ENCODE measurements around the gene RAF1.
"Not testable (repeated sequence)": the region's sequence is repeated elsewhere in the genome, so short reads cannot be mapped to it uniquely, and the experiment has no call there.

The RAF1 gene

DNA sequence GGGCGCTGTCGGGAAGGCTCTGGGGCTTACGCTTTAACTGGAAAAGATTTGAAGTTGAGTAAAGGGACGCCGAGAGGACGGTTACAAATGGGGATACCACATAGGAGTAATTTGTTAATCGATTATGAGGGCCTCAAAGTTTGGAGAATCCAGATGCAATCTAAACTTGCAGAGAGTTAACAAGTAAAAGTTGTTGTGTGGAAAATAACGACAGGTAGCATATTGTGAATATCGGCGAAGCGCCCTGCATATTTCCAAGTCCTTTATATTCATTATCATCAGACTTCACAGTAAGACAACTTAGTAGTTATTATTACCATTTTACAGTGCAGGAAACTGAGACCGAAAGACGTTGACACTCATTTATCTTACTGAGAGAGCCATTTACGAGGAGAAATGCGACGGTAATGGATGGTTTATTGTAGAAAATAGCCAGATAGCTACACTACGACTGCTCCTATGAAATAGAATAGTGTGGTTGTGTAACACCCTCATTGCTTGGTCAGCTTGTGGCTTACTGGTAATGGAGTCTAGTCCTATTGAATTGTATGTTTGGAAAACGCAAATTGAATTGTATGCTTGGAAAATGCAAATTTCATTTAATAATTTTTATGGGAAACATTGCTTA is 106.3 kb downstream of the RAF1 start:
- no peak for DNase-seq (ENCODE audit: low spot score)

DNA sequence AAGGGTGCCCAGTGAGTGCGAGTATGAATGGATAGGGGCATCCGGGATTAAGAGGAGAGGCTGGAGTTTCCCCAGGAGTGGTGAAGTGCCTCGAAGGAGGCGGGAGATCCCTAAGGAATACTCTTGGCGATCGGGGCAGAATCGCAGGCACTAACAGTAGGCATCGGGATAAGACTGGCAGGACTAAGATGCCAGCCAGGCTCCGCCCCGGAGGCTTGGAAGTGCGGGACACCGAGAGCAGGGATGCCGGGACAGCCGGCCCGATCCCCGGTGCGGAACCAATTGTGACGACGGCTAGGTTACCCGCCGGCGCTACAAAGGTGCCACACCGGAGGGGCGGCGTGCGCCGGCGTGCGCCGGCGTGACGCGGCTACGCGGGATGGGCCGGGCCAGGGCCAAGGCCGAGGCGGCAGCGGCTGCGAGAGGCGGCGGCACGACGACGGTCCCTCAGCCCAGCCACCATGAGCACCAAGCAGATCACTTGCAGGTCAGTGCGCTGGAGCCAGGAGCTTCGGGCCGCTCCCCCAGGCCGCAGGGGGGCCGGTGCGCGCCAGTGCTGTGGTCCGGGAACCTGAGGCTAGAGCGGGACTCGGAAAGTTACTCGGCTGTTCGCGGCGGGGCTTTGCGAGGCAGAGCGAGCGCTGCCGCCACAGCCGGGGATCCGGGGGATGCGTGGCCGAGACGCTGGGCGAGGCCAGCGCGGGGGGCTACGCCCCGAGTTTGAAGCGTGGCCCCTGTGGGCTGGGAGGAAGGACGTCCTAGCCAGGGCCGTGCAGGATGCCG is 107.0 kb downstream of the RAF1 start, which contains the start of gene MKRN2:
Gene MKRN2 (plus strand): TSS at position 398 of the 783 bp plus-strand sequence. CDS start 64 bp downstream, at position 462.
- DNase-seq (ENCODE audit: low spot score) = peak; percentile 93

DNA sequence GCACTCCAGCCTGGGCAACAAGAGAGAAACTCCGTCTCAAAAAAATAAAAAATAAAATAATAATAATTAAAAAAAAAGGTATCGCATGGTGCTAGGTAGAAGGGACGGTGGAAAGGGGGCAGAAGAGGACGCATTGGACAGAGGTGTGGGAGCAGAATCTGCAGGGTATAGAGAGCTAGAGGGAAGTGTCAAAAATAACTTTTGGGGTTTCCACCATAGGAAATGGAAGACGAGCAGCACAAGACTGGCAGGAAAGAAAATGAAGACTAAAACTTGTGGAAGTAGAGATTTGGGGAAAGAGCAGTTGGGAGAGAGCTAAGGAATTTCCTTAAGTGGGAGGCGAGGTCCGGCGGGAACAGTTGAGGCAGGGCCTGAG is 107.6 kb downstream of the RAF1 start:
- DNase-seq (ENCODE audit: low spot score) = no peak

DNA sequence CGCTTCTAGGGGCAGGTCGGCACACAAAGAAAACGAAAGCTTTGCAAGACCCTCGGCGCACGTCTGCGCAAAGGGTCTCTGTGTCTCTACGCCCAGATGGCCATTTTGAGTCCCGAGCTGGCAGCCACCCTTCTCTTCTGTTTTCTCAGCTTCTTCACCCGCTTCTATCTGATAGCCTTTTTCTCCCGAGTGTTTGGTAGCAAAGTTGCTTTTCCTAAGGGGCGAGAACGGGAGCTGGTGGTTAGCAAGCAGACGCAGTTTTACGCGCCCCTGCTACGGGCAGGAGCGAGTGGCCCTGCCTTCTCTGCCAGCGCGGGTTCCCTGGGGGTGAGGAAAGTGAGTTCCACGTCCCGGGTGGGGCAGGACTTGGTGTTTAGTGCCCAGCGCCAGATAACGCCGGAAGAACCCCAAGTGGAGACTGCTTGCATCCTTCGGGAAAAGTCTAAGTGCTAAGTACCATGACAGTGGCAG is 110.0 kb downstream of the RAF1 start:
- no peak for DNase-seq (ENCODE audit: low spot score)

DNA sequence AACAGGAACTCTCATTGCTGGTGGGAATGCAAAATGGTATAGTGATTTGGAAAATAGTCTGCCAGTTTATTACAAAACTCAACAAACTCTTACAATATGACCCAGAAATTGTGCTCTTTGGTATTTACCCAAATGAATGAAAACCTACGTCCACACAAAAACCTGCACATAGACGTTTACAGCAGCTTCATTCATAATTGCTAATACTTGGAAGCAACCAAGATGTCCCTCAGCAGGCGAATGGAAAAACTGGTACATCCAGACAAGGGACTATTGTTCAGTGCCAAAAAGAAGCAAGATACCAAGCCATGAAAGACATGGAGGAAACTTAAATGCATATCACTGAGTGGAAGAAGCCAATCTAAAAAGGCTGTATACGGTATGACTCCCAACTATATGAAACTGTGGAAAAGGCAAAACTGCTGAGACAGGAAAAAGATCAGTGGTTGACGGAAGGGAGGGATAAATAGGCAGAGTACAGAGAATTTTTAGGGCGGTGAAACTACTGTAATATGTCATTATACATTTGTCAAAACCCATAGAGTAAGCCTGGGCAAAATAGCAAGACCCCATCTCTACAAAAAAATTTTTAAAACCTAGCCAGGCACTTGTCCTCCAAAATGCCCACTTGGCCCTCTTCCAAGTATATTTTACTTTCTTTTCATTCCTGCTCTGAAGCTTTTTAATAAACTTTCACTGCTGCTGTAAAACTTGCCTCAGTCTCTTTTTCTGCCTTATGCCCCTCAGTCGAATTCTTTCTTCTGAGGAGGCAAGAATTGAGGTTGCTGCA is 113.8 kb downstream of the RAF1 start:
- no peak for DNase-seq (ENCODE audit: low spot score)

DNA sequence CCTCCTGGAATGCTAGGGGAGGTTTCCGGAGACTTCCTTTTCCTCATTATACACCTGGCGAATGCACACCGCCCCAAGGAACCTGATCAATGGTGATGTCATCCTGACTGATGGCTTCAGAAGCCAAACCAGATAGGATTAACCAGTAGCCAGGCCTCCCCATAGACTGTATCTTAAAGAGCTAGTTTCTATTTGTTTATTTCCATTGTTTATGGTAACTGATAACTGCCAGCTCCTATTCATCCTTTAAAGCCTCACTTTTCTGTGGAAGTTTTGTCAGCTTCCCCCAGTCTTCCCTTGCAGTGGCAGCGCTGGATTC is 118.5 kb downstream of the RAF1 start, which contains the start of gene MKRN2OS:
Gene MKRN2OS (minus strand): TSS at position 27 of the 319 bp plus-strand sequence. CDS start 35 bp downstream, outside the sequence.
- peak; percentile 52 for DNase-seq (ENCODE audit: low spot score)

DNA sequence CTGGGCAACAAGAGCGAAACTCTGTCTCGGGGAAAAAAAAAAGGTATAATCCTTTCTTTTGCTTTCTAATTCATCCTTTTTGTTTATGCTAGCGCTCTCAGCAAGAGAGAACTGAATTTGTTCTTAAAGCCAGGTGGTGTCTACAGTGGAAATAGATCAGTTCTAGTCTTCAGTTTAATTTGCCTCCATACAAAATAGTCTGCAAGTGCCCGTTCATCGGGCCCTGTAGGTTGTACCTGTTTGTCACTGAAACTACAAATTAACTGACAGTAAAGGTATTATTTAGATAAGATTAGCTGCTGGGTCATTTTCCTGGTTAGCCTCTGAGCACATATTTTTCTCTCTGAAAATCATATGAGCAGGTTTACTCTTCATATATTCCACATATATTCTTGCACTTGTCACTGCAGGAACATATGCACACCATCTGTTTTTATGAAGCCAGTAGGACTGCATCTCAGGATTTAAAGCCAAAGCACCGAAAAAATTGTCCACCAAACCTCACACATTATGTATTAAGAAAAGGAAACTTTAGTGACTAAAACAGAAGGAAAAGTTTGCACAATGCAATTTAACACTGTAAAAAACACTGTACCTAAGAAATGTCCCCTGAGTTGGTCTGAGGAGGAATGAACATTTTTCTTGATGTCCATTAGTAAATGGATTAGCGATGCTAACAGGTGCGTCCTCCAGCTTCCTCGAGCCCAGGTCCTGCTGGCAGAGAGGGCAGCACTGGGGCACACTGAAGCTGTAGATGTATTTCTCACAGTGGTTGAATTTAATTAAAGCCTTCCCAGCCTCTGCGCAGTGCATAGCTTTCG is 119.1 kb downstream of the RAF1 start:
- no peak for DNase-seq (ENCODE audit: low spot score)

DNA sequence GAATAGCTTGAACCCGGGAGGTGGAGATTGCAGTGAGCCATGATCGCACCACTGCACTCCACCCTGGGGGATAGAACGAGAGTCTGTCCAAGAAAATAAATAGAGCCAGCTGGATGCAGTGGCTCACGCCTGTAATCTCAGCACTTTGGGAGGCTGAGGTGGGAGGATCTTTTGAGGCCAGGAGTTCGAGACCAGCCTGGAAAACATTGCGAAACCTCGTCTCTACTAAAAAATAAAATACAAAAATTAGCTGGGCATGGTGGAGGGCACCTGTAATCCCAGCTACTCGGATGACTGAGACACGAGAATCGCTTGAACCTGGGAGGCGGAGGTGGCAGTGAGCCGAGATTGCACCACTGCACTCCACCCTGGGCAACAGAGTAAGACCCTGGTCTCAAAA is 120.4 kb downstream of the RAF1 start:
- DNase-seq (ENCODE audit: low spot score) = not testable (repeated sequence)

DNA sequence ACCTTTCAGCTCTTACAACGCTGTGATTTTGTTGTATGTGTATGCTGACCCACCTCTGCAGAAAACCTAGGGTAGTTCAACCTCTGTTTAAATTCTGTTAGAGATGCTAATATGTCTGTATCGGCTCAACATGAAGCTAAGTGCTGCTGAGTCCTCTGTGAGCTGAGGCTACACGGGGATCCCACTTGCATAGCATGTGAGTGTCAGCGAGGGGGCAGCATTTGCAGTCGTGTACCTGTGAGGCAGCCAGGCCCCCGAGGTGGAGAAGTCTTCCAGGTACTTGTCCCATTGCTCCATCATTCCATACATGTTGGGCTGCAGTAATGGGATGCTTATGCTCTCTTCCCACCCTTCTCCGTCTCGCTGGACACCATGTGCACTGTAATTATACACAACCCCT is 122.3 kb downstream of the RAF1 start:
- DNase-seq (ENCODE audit: low spot score) = peak; percentile 58

DNA sequence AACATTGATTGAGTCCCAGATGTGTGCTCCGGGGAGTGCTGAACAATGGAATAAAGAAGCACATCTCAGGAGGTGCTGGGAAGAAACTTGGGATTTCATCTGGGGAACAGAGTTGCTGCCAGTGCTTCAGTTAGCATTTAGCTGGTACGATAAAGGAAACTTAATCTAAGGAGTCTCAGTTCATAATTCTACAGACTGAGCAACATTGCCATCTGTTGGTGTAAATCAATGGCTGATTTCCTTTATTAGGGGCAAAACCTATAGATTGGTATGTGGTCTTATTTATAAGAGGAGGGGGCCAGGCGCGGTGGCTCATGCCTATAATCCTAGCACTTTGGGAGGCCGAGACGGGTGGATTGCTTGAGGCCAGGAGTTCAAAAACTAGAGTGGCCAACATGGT is 127.5 kb downstream of the RAF1 start:
- no peak for DNase-seq (ENCODE audit: low spot score)

All from iPS-NIHi11 (cell line).